PC-3 (cell line): ENCODE measurements around the gene OR2Y1. TPM values are rescaled to one million over a fixed set of nuclear protein-coding genes. Genes with fewer than 3 reads are reported as not detected.

Source experiments
- ATAC-seq: fragments of 200-7000 bp; cut with Tn5 transposase; 2 replicates; pipeline ENCODE4 v1.9.1; 2020; ENCODE audit warnings: mild to moderate bottlenecking, moderate library complexity
- BruUV-seq: library from RNA; stranded (reverse); fragments of 400-500 nt; replicated peaks from 2 replicates; lab custom pipeline; 2021; lab: Mats Ljungman, UMichigan
- CTCF ChIA-PET: fragments of 300-600 bp; sonication (Branson Sonifier 250); formaldehyde crosslinking; loops from one replicate; lab custom pipeline; 2022; ENCODE audit warnings: antibody characterized with exemption; lab: Charles Lee
- POLR2A ChIA-PET: fragments of 300-600 bp; sonication (Branson Sonifier 250); formaldehyde crosslinking; loops from one replicate; lab custom pipeline; 2022; ENCODE audit warnings: antibody characterized with exemption; ENCODE audit not compliant: unreplicated experiment; lab: Charles Lee
- DNase-seq: peaks from one replicate; pipeline ENCODE4 v3.0.0-alpha.2; 2015
- H2AFZ ChIP-seq: fragments of 300-600 bp; sonication (generic); 2 replicates; pipeline ENCODE4 v1.6.0; 2016; ENCODE audit warnings: antibody characterized with exemption, low read length
- H3F3A ChIP-seq: fragments of 300-600 bp; sonication (generic); one replicate; pipeline ENCODE4 v1.6.0; 2017; ENCODE audit warnings: antibody characterized with exemption, low read length, control low read depth, mild to moderate bottlenecking; ENCODE audit not compliant: unreplicated experiment
- H3K27ac ChIP-seq: fragments of 300-600 bp; sonication (generic); 2 replicates; pipeline ENCODE4 v1.5.1; 2016; ENCODE audit warnings: mild to moderate bottlenecking, low read length
- H3K27me3 ChIP-seq: fragments of 300-600 bp; sonication (generic); 2 replicates; pipeline ENCODE4 v1.6.1; 2016; ENCODE audit warnings: low read length, mixed read lengths
- H3K36me3 ChIP-seq: fragments of 300-600 bp; sonication (generic); 2 replicates; pipeline ENCODE4 v1.6.1; 2016; ENCODE audit warnings: low read depth, mixed run types, low read length, mixed read lengths
- H3K4me1 ChIP-seq: fragments of 300-600 bp; sonication (generic); 2 replicates; pipeline ENCODE4 v1.5.1; 2016; ENCODE audit warnings: low read length; ENCODE audit not compliant: insufficient read depth
- H3K4me2 ChIP-seq: fragments of 300-600 bp; sonication (generic); 2 replicates; pipeline ENCODE4 v1.6.0; 2016; ENCODE audit warnings: low read length
- H3K4me3 ChIP-seq: fragments of 300-600 bp; sonication (generic); 2 replicates; pipeline ENCODE4 v1.5.1; 2016; ENCODE audit warnings: mild to moderate bottlenecking, low read length, mixed read lengths
- H3K79me2 ChIP-seq: fragments of 300-600 bp; sonication (generic); 2 replicates; pipeline ENCODE4 v1.6.1; 2017; ENCODE audit warnings: low read length, mixed read lengths
- H3K9ac ChIP-seq: fragments of 300-600 bp; sonication (generic); 2 replicates; pipeline ENCODE4 v1.6.0; 2016; ENCODE audit warnings: mild to moderate bottlenecking, low read length
- H3K9me2 ChIP-seq: fragments of 300-600 bp; sonication (generic); replicated peaks from 2 replicates; pipeline ENCODE4 v1.6.1; 2016; ENCODE audit warnings: mixed run types, low read length, mixed read lengths
- H3K9me3 ChIP-seq: fragments of 300-600 bp; sonication (generic); 2 replicates; pipeline ENCODE4 v1.6.1; 2016; ENCODE audit warnings: low read length, mixed read lengths
- H4K20me1 ChIP-seq: fragments of 300-600 bp; sonication (generic); 2 replicates; pipeline ENCODE4 v1.6.1; 2016; ENCODE audit warnings: low read length, mixed read lengths
- EZH2 ChIP-seq: fragments of 300-600 bp; sonication (generic); IDR thresholded peaks from one replicate; pipeline ENCODE4 v1.6.1; 2017; ENCODE audit warnings: antibody characterized with exemption, mild to moderate bottlenecking, low read length; ENCODE audit not compliant: unreplicated experiment
- EZH2phosphoT487 ChIP-seq: fragments of 300-600 bp; sonication (generic); IDR thresholded peaks from 2 replicates; pipeline ENCODE4 v1.6.1; 2018; ENCODE audit warnings: mild to moderate bottlenecking, antibody characterized with exemption, low read length, borderline replicate concordance
- intact Hi-C: fragments of 100-400 bp; cut with micrococcal nuclease; formaldehyde crosslinking; loops from 2 replicates; pipeline ENCODE4 v1.9.0; 2023
- total RNA-seq: library from RNA; depleted of rRNA; stranded (reverse); fragments of >200 nt; gene quantifications from 2 replicates; pipeline ENCODE4 v1.2.3, GENCODE V29; 2014
- TF ChIP-seq, protein P1 (sequence below): fragments of 300-600 bp; sonication (generic); conservative IDR thresholded peaks from 2 replicates; pipeline ENCODE4 v1.5.1; 2017; ENCODE audit warnings: antibody characterized with exemption, low read depth, mild to moderate bottlenecking, low read length

OR2Y1 gene
- total RNA-seq, 1 experiment from 2014 or later: not detected

DNA sequence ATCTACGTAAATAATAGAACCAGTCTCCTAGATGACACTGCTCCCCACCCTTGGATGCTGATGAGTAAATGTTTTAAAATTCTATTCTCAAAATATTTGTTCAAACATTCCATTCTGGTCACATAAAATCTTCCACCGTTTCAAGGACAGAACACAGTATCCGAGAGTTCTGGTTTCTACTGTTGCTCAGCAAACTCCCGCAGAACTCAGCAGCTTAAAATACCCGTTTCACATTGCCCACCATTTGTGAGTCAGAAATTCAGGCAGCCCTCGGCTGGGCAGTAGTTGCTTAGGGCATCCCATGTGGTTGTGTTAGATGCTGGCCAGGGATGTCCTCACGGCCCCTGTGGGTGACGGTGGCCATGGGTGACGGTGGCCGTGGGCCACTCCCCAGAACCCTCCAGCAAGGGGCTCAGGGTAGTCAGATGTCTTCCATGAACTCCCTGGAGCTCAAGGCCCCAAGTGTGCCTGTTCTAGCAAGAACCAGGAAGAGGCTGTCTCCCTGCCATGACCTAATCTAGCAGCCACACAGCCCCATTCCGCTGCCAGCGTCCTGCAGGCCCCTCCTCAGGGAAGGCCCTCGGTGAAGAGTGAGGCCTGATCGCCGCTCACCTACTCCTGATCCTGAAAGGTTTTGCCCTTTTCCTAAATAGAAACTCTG, 45.4 kb upstream of the OR2Y1 start:
- H3K9ac ChIP-seq: no peak overlapping the region
- no peaks in the 10 kb centered on the region for H3K27me3 ChIP-seq
- H3K4me3 ChIP-seq: no peak overlapping the region
- 0 out of 2 replicates have a peak overlapping the region, but pooled peaks have one; percentile 1 for H3K27ac ChIP-seq
- H3K4me1 ChIP-seq: peaks cover 20% of the 10 kb centered on the region
- H4K20me1 ChIP-seq: no peaks in the 10 kb centered on the region
- ATAC-seq: peak; percentile 56
- no peaks in the 10 kb centered on the region for H3K9me2 ChIP-seq
- H3F3A ChIP-seq: peaks cover 5% of the 10 kb centered on the region
- POLR2A ChIA-PET: interaction anchor here (0.5 to 0.7 kb wide), 2 partner anchors 91 to 128 kb away, joined by 3 read pairs; no protein-coding TSS in a partner anchor
- H3K9me3 ChIP-seq: no peaks in the 10 kb centered on the region
- H3K36me3 ChIP-seq: no peaks in the 10 kb centered on the region; the same call in 1 of the 2 replicates
- intact Hi-C loops: loop anchor here (1.0 kb wide), 2 partner anchors 17 to 41 kb away; partner anchors contain the start of gene MGAT1
- peak; percentile 68 for DNase-seq
- H2AFZ ChIP-seq: peak overlapping the region; percentile 8; the same call in 1 of the 2 replicates
- 0 out of 2 replicates have a peak, but pooled peaks cover under 1% of the 10 kb centered on the region for H3K79me2 ChIP-seq
- H3K4me2 ChIP-seq: peak overlapping the region; percentile 33
- CTCF ChIA-PET: interaction anchor here (1.0 to 1.3 kb wide), 4 partner anchors 14 to 387 kb away, joined by 3 to 5 read pairs (median 4); no protein-coding TSS in a partner anchor
- BruUV-seq: no TSS peak
- TF ChIP-seq, protein P1, sequence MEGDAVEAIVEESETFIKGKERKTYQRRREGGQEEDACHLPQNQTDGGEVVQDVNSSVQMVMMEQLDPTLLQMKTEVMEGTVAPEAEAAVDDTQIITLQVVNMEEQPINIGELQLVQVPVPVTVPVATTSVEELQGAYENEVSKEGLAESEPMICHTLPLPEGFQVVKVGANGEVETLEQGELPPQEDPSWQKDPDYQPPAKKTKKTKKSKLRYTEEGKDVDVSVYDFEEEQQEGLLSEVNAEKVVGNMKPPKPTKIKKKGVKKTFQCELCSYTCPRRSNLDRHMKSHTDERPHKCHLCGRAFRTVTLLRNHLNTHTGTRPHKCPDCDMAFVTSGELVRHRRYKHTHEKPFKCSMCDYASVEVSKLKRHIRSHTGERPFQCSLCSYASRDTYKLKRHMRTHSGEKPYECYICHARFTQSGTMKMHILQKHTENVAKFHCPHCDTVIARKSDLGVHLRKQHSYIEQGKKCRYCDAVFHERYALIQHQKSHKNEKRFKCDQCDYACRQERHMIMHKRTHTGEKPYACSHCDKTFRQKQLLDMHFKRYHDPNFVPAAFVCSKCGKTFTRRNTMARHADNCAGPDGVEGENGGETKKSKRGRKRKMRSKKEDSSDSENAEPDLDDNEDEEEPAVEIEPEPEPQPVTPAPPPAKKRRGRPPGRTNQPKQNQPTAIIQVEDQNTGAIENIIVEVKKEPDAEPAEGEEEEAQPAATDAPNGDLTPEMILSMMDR: no peak
- TF ChIP-seq EZH2phosphoT487 (no peak), EZH2 (no peak)

DNA sequence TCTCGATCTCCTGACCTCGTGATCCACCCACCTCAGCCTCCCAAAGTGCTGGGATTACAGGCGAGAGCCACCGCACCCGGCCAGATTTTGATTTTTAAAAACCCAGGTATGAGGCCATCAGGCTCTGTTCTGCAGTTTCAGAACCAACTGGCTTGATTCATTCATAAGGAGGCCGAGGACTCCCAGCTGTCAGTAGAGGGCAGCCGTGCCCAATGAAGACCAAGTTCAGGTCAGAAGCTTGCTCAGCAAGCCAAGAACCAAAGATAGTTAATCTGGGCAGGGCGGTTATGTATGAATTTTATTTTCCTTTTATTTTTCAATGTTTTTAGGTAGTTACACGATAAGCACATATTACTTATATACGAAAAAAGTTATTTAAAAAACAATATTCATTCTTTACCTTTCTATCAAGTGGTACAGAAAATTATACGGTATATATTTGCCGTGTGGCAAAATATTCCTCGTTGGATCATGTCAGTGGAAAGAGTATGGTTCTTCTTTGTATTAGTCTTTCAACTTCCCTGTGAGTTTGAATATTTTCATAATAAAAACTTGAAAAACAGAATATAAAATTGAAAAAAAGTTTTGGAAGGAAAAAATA, 44.7 kb upstream of the OR2Y1 start:
- no peaks in the 10 kb centered on the region for H3K9me3 ChIP-seq
- no peaks in the 10 kb centered on the region for H4K20me1 ChIP-seq
- H3K9me2 ChIP-seq: no peaks in the 10 kb centered on the region
- peaks cover 20% of the 10 kb centered on the region for H3K4me1 ChIP-seq
- H3K4me3 ChIP-seq: no peak overlapping the region
- H3K27me3 ChIP-seq: no peaks in the 10 kb centered on the region
- no peak overlapping the region for H3K9ac ChIP-seq
- peak overlapping the region; percentile 33; the same call in 1 of the 2 replicates for H3K4me2 ChIP-seq
- ChIA-PET CTCF (interaction anchor here (0.8 to 1.3 kb wide), 5 partner anchors 15 to 388 kb away, joined by 3 to 5 read pairs (median 4); no protein-coding TSS in a partner anchor), POLR2A (interaction anchor here (0.5 to 0.7 kb wide), 3 partner anchors 76 to 128 kb away, joined by 3 to 9 read pairs (median 3); no protein-coding TSS in a partner anchor)
- H3F3A ChIP-seq: peaks cover 5% of the 10 kb centered on the region
- peak; percentile 92 for DNase-seq
- no peak for TF ChIP-seq EZH2phosphoT487
- TF ChIP-seq, protein P1: peak; percentile 97
- no TSS peak for BruUV-seq
- no peak overlapping the region for H2AFZ ChIP-seq
- H3K27ac ChIP-seq: no peak overlapping the region
- H3K36me3 ChIP-seq: no peaks in the 10 kb centered on the region; the same call in 1 of the 2 replicates
- intact Hi-C loops: loop anchor here (1.0 to 5.0 kb wide), 5 partner anchors 18 to 388 kb away; partner anchors contain the start of genes MGAT1 and ZFP62
- ATAC-seq: peak; percentile 72
- H3K79me2 ChIP-seq: no peaks in the 10 kb centered on the region
